Liver (tissue), 9 donors: ENCODE measurements around the gene AFP. TPM values are rescaled to one million over a fixed set of nuclear protein-coding genes. Genes with fewer than 3 reads are reported as not detected.
A peak's percentile ranks its signal among the peaks of the same experiment; 100 is the strongest.

Source experiments
- DNase-seq: peaks from one replicate; pipeline ENCODE4 v3.0.0-alpha.2; 2017; ENCODE audit warnings: low spot score
- H3K27ac ChIP-seq, 2 donors: one replicate each; pipeline ENCODE4 v1.7.0; 2013; ENCODE audit warnings: inconsistent platforms in 2 of 2, low read length in 2 of 2, control low read depth in 1 of 2, low read depth in 1 of 2, mild to moderate bottlenecking in 1 of 2
- H3K27me3 ChIP-seq, 4 donors: one replicate each; pipeline versions ENCODE4 v1.6.1 to v1.7.0; 2013; ENCODE audit warnings: low read length in 3 of 4, inconsistent platforms in 1 of 4, mild to moderate bottlenecking in 1 of 4, moderate library complexity in 1 of 4; ENCODE audit not compliant: control insufficient read depth in 4 of 4, insufficient read depth in 4 of 4
- H3K36me3 ChIP-seq, 4 donors: one replicate each; pipeline versions ENCODE4 v1.6.1 to v1.7.0; 2013; ENCODE audit warnings: low read length in 3 of 4, mild to moderate bottlenecking in 3 of 4, low read depth in 1 of 4, moderate library complexity in 1 of 4; ENCODE audit not compliant: control insufficient read depth in 4 of 4, insufficient read depth in 3 of 4
- H3K4me1 ChIP-seq, 4 donors: one replicate each; pipeline versions ENCODE4 v1.6.1 to v1.7.0; 2013; ENCODE audit warnings: low read length in 3 of 4, mild to moderate bottlenecking in 3 of 4, moderate library complexity in 1 of 4; ENCODE audit not compliant: control insufficient read depth in 4 of 4, insufficient read depth in 4 of 4
- H3K4me3 ChIP-seq, 3 donors: one replicate each; pipeline versions ENCODE4 v1.6.1 to v1.7.0; 2013; ENCODE audit warnings: low read length in 3 of 3, control low read depth in 1 of 3, low read depth in 1 of 3, mild to moderate bottlenecking in 1 of 3
- H3K9ac ChIP-seq, 2 donors: one replicate each; pipeline ENCODE4 v1.7.0; 2013; ENCODE audit warnings: low read length in 2 of 2, mild to moderate bottlenecking in 2 of 2, moderate library complexity in 2 of 2, control low read depth in 1 of 2, low read depth in 1 of 2
- H3K9me3 ChIP-seq, 4 donors: one replicate each; pipeline versions ENCODE4 v1.6.1 to v1.7.0; 2013; ENCODE audit warnings: low read length in 3 of 4; ENCODE audit not compliant: control insufficient read depth in 4 of 4
- EGR1 ChIP-seq, 2 donors: IDR thresholded peaks; 2 replicates each; pipeline ENCODE4 v1.6.1; 2016 to 2018; ENCODE audit warnings: antibody characterized with exemption in 2 of 2, low read depth in 2 of 2
- FOXA1 ChIP-seq: IDR thresholded peaks from 2 replicates; pipeline ENCODE4 v1.6.1; 2016; ENCODE audit warnings: antibody characterized with exemption
- GABPA ChIP-seq, 2 donors: IDR thresholded peaks in 1 of 2; conservative IDR thresholded peaks in 1 of 2; 2 replicates each; pipeline ENCODE4 v1.6.1; 2016; ENCODE audit warnings: antibody characterized with exemption in 2 of 2, mild to moderate bottlenecking in 1 of 2, moderate library complexity in 1 of 2
- HNF4A ChIP-seq, 2 donors: conservative IDR thresholded peaks; 2 replicates each; pipeline ENCODE4 v1.6.1; 2016; ENCODE audit warnings: antibody characterized with exemption in 2 of 2, mild to moderate bottlenecking in 2 of 2
- HNF4G ChIP-seq: IDR thresholded peaks from 2 replicates; pipeline ENCODE4 v1.6.1; 2016; ENCODE audit warnings: antibody characterized with exemption
- JUND ChIP-seq, 2 donors: IDR thresholded peaks; 2 replicates each; pipeline ENCODE4 v1.6.1; 2016; ENCODE audit warnings: antibody characterized with exemption in 2 of 2
- NR2F2 ChIP-seq: IDR thresholded peaks from 2 replicates; pipeline ENCODE4 v1.6.1; 2016; ENCODE audit warnings: antibody characterized with exemption
- RAD21 ChIP-seq, 2 donors: IDR thresholded peaks; 2 replicates each; pipeline ENCODE4 v1.6.1; 2016; ENCODE audit warnings: antibody characterized with exemption in 2 of 2, mild to moderate bottlenecking in 2 of 2
- RXRA ChIP-seq, 2 donors: IDR thresholded peaks; 2 replicates each; pipeline ENCODE4 v1.6.1; 2017 to 2018; ENCODE audit warnings: antibody characterized with exemption in 2 of 2, mild to moderate bottlenecking in 1 of 2
- SP1 ChIP-seq: IDR thresholded peaks from 2 replicates; pipeline ENCODE4 v1.6.1; 2018; ENCODE audit warnings: antibody characterized with exemption, mild to moderate bottlenecking
- TAF1 ChIP-seq: conservative IDR thresholded peaks from 2 replicates; pipeline ENCODE4 v1.6.1; 2016; ENCODE audit warnings: antibody characterized with exemption, mild to moderate bottlenecking
- YY1 ChIP-seq: IDR thresholded peaks from 2 replicates; pipeline ENCODE4 v1.6.1; 2016; ENCODE audit warnings: antibody characterized with exemption, mild to moderate bottlenecking
- WGBS: extraction: QIAGEN DNeasy Blood & Tissue Kit; methylation state at CpG from one replicate; pipeline ENCODE4 v1.1.7; 2013; 5-methylcytosine and 5-hydroxymethylcytosine counted together
- polyA plus RNA-seq, 2 donors: library from polyadenylated mRNA; stranded (reverse) in 1 of 2; unstranded in 1 of 2; fragments of 200-250 nt in 1 of 2; fragments of >200 nt in 1 of 2; fragmentation: Nextera tagmentation in 1 of 2; extraction: Ambion mirVana in 1 of 2; gene quantifications; one replicate each; pipeline versions ENCODE4 v1.2.1 to v1.2.3, GENCODE V29; 2013 to 2015
- total RNA-seq, 2 donors: library from RNA; depleted of rRNA; stranded (reverse); fragments of >200 nt; gene quantifications; one replicate each; pipeline ENCODE4 v1.2.3, GENCODE V29; 2014
- TF ChIP-seq, protein P1 (sequence below): IDR thresholded peaks from 2 replicates; pipeline ENCODE4 v1.6.1; 2016; ENCODE audit warnings: antibody characterized with exemption
- TF ChIP-seq, protein P2 (sequence below): fragments of 150-350 bp; IDR thresholded peaks from 2 replicates; pipeline ENCODE4 v1.5.1; 2017; ENCODE audit warnings: improper control_type of control experiment, low read depth, low read length; ENCODE audit not compliant: missing input control
- TF ChIP-seq, protein P3 (sequence below): IDR thresholded peaks from 2 replicates; pipeline ENCODE4 v1.6.1; 2016; ENCODE audit warnings: antibody characterized with exemption
- TF ChIP-seq, protein P4 (sequence below): IDR thresholded peaks from 2 replicates; pipeline ENCODE4 v1.6.1; 2016; ENCODE audit warnings: antibody characterized with exemption
- TF ChIP-seq, protein P5 (sequence below): IDR thresholded peaks from 2 replicates; pipeline ENCODE4 v1.6.1; 2016; ENCODE audit warnings: antibody characterized with exemption, mild to moderate bottlenecking
- donor health status: healthy.
- donor health status: healthy.
- donor health status: healthy.
- donor health status: healthy.
- donor health status: healthy.

AFP gene
- total and polyA plus RNA-seq, 4 donors: 1.0 to 3,875 (median 5.7) TPM

DNA sequence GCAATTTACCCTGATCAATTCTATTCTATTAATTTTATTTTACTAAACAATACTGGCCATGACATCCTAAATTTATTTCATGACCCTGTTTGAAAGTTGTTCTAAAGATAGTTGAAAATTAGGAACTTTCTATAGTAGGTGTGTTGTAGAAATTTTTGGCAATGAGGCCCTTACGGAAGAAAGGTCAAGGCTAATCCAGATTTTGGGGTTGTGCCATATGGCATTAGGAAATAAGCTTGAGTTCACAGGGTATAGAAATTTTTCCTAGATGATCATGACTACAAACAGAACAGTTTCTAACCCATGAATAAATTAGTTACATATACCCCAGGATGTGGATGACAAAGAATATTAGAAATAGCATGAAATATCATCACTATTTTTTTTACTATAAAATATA is 39.7 kb upstream of the AFP start:
- DNase-seq: no peak
- Histone ChIP-seq H3K4me3 (no peak overlapping the region), H3K9ac (no peak overlapping the region), H3K36me3 (no peaks in the 10 kb centered on the region), H3K4me1 (peaks cover 0 to 73% (median 38%) of the 10 kb centered on the region in 4 donors), H3K27ac (no peak overlapping the region), H3K27me3 (no peaks in the 10 kb centered on the region), H3K9me3 (no peaks in the 10 kb centered on the region)
- TF ChIP-seq, protein P1, sequence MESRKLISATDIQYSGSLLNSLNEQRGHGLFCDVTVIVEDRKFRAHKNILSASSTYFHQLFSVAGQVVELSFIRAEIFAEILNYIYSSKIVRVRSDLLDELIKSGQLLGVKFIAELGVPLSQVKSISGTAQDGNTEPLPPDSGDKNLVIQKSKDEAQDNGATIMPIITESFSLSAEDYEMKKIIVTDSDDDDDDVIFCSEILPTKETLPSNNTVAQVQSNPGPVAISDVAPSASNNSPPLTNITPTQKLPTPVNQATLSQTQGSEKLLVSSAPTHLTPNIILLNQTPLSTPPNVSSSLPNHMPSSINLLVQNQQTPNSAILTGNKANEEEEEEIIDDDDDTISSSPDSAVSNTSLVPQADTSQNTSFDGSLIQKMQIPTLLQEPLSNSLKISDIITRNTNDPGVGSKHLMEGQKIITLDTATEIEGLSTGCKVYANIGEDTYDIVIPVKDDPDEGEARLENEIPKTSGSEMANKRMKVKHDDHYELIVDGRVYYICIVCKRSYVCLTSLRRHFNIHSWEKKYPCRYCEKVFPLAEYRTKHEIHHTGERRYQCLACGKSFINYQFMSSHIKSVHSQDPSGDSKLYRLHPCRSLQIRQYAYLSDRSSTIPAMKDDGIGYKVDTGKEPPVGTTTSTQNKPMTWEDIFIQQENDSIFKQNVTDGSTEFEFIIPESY: no peak
- no peak for TF ChIP-seq TAF1
- no peak for TF ChIP-seq EGR1 (IDR thresholded peaks at IDR 0.05; ENCODE audit: low read depth in 2 of 2)
- TF ChIP-seq, protein P2, sequence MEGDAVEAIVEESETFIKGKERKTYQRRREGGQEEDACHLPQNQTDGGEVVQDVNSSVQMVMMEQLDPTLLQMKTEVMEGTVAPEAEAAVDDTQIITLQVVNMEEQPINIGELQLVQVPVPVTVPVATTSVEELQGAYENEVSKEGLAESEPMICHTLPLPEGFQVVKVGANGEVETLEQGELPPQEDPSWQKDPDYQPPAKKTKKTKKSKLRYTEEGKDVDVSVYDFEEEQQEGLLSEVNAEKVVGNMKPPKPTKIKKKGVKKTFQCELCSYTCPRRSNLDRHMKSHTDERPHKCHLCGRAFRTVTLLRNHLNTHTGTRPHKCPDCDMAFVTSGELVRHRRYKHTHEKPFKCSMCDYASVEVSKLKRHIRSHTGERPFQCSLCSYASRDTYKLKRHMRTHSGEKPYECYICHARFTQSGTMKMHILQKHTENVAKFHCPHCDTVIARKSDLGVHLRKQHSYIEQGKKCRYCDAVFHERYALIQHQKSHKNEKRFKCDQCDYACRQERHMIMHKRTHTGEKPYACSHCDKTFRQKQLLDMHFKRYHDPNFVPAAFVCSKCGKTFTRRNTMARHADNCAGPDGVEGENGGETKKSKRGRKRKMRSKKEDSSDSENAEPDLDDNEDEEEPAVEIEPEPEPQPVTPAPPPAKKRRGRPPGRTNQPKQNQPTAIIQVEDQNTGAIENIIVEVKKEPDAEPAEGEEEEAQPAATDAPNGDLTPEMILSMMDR: no peak
- no peak for TF ChIP-seq FOXA1
- TF ChIP-seq RXRA (IDR thresholded peaks at IDR 0.05): peak; percentile 36 to 37
- no peak for TF ChIP-seq GABPA (IDR thresholded peaks at IDR 0.05 in 1 of 2, conservative IDR thresholded peaks at IDR 0.05 in 1 of 2)
- TF ChIP-seq, protein P3, sequence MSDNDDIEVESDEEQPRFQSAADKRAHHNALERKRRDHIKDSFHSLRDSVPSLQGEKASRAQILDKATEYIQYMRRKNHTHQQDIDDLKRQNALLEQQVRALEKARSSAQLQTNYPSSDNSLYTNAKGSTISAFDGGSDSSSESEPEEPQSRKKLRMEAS: no peak
- peak; percentile 43 for TF ChIP-seq SP1
- no peak for TF ChIP-seq HNF4G
- TF ChIP-seq, protein P4, sequence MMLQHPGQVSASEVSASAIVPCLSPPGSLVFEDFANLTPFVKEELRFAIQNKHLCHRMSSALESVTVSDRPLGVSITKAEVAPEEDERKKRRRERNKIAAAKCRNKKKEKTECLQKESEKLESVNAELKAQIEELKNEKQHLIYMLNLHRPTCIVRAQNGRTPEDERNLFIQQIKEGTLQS: no peak
- TF ChIP-seq HNF4A (conservative IDR thresholded peaks at IDR 0.05): peak; percentile 8 to 45
- TF ChIP-seq NR2F2: peak; percentile 14
- no peak for TF ChIP-seq YY1
- 45% methylated on average over 1 of the region's 1 CpG for WGBS

DNA sequence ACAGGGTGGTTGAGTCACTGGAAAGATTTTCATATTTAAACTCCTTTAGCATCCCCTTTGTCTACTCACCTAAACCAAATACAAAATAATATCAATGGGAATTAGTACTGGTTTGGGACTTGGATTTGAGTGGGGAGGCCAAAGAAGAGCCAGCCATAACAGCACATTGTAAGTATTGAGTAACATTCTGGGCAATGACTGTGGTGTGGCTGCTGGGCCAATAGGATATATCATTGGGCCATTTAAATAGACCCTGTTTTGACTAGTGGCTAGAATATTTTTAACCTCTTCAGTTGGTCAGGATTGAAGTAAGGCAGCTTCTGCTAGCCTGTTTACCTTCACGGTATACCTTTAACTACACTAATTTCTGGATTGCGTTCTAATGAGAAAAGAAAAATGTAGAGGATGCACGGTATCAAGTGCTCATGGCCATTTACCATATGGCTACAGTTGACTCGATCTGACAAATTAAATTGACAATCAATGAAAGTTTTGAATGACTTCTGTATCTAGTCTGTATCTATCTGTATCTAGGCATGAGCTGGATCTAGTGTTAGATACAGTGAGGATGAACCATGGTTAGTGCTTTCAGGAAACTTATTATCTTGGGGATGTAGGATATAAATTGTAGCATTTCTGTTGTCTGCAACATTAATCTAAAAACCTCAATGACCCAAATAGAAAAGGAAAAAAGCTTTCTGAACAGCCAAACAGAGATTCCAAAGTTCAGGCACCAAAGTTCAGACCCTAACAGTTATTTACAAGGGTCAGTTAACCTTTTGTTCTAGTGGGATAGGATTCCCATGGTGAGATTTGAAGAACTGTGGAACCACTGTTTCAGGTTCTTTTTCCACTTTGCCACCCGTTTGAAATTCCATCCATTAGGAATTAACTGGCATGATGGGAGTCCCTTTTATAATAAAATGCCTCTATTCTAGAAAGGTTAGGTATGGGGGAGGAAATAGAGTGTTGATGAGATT is 38.7 kb upstream of the AFP start:
- Histone ChIP-seq H3K9ac (peak overlapping the region in 1 of 2 donors; percentile 97), H3K4me1 (peaks cover 0 to 65% (median 32%) of the 10 kb centered on the region in 4 donors), H3K9me3 (no peaks in the 10 kb centered on the region), H3K4me3 (peak overlapping the region in 2 of 3 donors; percentile 18 to 41), H3K27ac (peak overlapping the region; percentile 68 to 77), H3K27me3 (no peaks in the 10 kb centered on the region), H3K36me3 (no peaks in the 10 kb centered on the region)
- DNase-seq: no peak
- 41% methylated on average over 5 of the region's 5 CpGs for WGBS
- TF ChIP-seq RAD21 (IDR thresholded peaks at IDR 0.05) (peak; percentile 27 to 60), FOXA1 (peak; percentile 66), HNF4G (peak; percentile 99), EGR1 (IDR thresholded peaks at IDR 0.05; ENCODE audit: low read depth in 2 of 2) (no peak), NR2F2 (peak; percentile 99), RXRA (IDR thresholded peaks at IDR 0.05) (peak; percentile 87 to 89), JUND (IDR thresholded peaks at IDR 0.05) (peak; percentile 6 to 68), GABPA (IDR thresholded peaks at IDR 0.05 in 1 of 2, conservative IDR thresholded peaks at IDR 0.05 in 1 of 2) (no peak), TAF1 (peak; percentile 58), SP1 (peak; percentile 96), YY1 (peak; percentile 59)
- TF ChIP-seq, protein P5, sequence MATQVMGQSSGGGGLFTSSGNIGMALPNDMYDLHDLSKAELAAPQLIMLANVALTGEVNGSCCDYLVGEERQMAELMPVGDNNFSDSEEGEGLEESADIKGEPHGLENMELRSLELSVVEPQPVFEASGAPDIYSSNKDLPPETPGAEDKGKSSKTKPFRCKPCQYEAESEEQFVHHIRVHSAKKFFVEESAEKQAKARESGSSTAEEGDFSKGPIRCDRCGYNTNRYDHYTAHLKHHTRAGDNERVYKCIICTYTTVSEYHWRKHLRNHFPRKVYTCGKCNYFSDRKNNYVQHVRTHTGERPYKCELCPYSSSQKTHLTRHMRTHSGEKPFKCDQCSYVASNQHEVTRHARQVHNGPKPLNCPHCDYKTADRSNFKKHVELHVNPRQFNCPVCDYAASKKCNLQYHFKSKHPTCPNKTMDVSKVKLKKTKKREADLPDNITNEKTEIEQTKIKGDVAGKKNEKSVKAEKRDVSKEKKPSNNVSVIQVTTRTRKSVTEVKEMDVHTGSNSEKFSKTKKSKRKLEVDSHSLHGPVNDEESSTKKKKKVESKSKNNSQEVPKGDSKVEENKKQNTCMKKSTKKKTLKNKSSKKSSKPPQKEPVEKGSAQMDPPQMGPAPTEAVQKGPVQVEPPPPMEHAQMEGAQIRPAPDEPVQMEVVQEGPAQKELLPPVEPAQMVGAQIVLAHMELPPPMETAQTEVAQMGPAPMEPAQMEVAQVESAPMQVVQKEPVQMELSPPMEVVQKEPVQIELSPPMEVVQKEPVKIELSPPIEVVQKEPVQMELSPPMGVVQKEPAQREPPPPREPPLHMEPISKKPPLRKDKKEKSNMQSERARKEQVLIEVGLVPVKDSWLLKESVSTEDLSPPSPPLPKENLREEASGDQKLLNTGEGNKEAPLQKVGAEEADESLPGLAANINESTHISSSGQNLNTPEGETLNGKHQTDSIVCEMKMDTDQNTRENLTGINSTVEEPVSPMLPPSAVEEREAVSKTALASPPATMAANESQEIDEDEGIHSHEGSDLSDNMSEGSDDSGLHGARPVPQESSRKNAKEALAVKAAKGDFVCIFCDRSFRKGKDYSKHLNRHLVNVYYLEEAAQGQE: peak; percentile 58
- TF ChIP-seq, protein P1: peak; percentile 33
- TF ChIP-seq, protein P3: peak; percentile 60
